IMR-90 (cell line): ENCODE results near the gene TMEM247. TPM values are rescaled to one million over a fixed set of nuclear protein-coding genes. Genes with fewer than 3 reads are reported as not detected.

Experiments used
- ATAC-seq: fragments of 200-7000 bp; cut with Tn5 transposase; 2 replicates; pipeline ENCODE4 v1.9.1; 2020; ENCODE audit warnings: low read depth, mild to moderate bottlenecking, moderate library complexity
- BruUV-seq: library from RNA; stranded (reverse); fragments of 400-500 nt; replicated peaks from 2 replicates; lab custom pipeline; 2021; lab: Mats Ljungman, UMichigan
- CTCF ChIA-PET: fragments of 300-600 bp; formaldehyde crosslinking; extraction: SDS; loops from one replicate; lab custom pipeline; 2021; ENCODE audit warnings: antibody characterized with exemption; lab: Yijun Ruan, JAX
- POLR2A ChIA-PET: fragments of 300-600 bp; sonication (Branson Sonifier 250); formaldehyde crosslinking; loops from one replicate; lab custom pipeline; 2022; ENCODE audit warnings: antibody characterized with exemption; ENCODE audit not compliant: unreplicated experiment; lab: Charles Lee
- DNase-seq: peaks from one replicate; pipeline ENCODE4 v3.0.0; 2013
- H2AFZ ChIP-seq: replicated peaks from 2 replicates; pipeline ENCODE3; 2013; ENCODE audit warnings: low read length, mild to moderate bottlenecking; ENCODE audit not compliant: poor library complexity
- H2AK5ac ChIP-seq: 2 replicates; pipeline ENCODE4 v1.6.1; 2013; ENCODE audit warnings: low read depth, low read length, inconsistent platforms
- H2AK9ac ChIP-seq: replicated peaks from 2 replicates; pipeline ENCODE3; 2013; ENCODE audit warnings: mild to moderate bottlenecking, low read depth, low read length, moderate library complexity; ENCODE audit not compliant: poor library complexity
- H2BK120ac ChIP-seq: 2 replicates; pipeline ENCODE4 v1.6.1; 2013; ENCODE audit warnings: low read depth, low read length, inconsistent platforms
- H2BK15ac ChIP-seq: 3 replicates; pipeline ENCODE4 v1.6.1; 2013; ENCODE audit warnings: low read depth, low read length, inconsistent platforms
- H2BK20ac ChIP-seq: 2 replicates; pipeline ENCODE4 v1.6.1; 2013; ENCODE audit warnings: low read depth, mild to moderate bottlenecking, inconsistent platforms, low read length, moderate library complexity
- H2BK5ac ChIP-seq: 2 replicates; pipeline ENCODE4 v1.6.1; 2013; ENCODE audit warnings: mild to moderate bottlenecking, low read depth, low read length, inconsistent platforms; ENCODE audit not compliant: poor library complexity, severe bottlenecking
- H3K14ac ChIP-seq: replicated peaks from 2 replicates; pipeline ENCODE4 v1.6.1; 2013; ENCODE audit warnings: low read depth, low read length, inconsistent platforms
- H3K18ac ChIP-seq: 2 replicates; pipeline ENCODE4 v1.6.1; 2013; ENCODE audit warnings: low read depth, low read length, control low read depth
- H3K23ac ChIP-seq: 2 replicates; pipeline ENCODE4 v1.6.1; 2013; ENCODE audit warnings: low read depth, low read length, inconsistent platforms
- H3K27ac ChIP-seq: 2 replicates; pipeline ENCODE4 v1.5.1; 2013; ENCODE audit warnings: mild to moderate bottlenecking, control low read depth, low read length; ENCODE audit not compliant: insufficient read depth
- H3K27me3 ChIP-seq: 2 replicates; pipeline ENCODE4 v1.6.1; 2013; ENCODE audit warnings: low read length; ENCODE audit not compliant: control insufficient read depth, insufficient read depth
- H3K36me3 ChIP-seq: 2 replicates; pipeline ENCODE4 v1.6.1; 2013; ENCODE audit warnings: low read length, mixed read lengths; ENCODE audit not compliant: control insufficient read depth, insufficient read depth
- H3K4ac ChIP-seq: 2 replicates; pipeline ENCODE4 v1.6.1; 2013; ENCODE audit warnings: low read depth, low read length, inconsistent platforms
- H3K4me1 ChIP-seq: 2 replicates; pipeline ENCODE4 v1.6.1; 2013; ENCODE audit warnings: low read length, mixed read lengths; ENCODE audit not compliant: control insufficient read depth, insufficient read depth
- H3K4me2 ChIP-seq: 2 replicates; pipeline ENCODE4 v1.6.1; 2013; ENCODE audit warnings: low read depth, mild to moderate bottlenecking, control low read depth, low read length, moderate library complexity
- H3K4me3 ChIP-seq: 2 replicates; pipeline ENCODE4 v1.5.1; 2013; ENCODE audit warnings: low read depth, mild to moderate bottlenecking, control low read depth, low read length, moderate library complexity; ENCODE audit not compliant: insufficient read depth
- H3K56ac ChIP-seq: 2 replicates; pipeline ENCODE4 v1.6.1; 2013; ENCODE audit warnings: low read length, inconsistent platforms; ENCODE audit not compliant: insufficient read depth; ENCODE audit errors: extremely low read depth
- H3K79me1 ChIP-seq, 2 experiments: 2 replicates each; pipeline ENCODE4 v1.6.1; 2013; ENCODE audit warnings: low read length in 2 of 2, inconsistent platforms in 1 of 2, low read depth in 1 of 2
- H3K9ac ChIP-seq: 2 replicates; pipeline ENCODE4 v1.6.1; 2013; ENCODE audit warnings: low read depth, low read length, control low read depth
- H3K9me1 ChIP-seq: 2 replicates; pipeline ENCODE4 v1.6.1; 2013; ENCODE audit warnings: low read length, inconsistent platforms; ENCODE audit not compliant: insufficient read depth
- H3K9me3 ChIP-seq: 2 replicates; pipeline ENCODE4 v1.6.1; 2013; ENCODE audit warnings: low read length; ENCODE audit not compliant: control insufficient read depth, insufficient read depth
- H4K20me1 ChIP-seq: 2 replicates; pipeline ENCODE4 v1.6.1; 2013; ENCODE audit warnings: low read length, inconsistent platforms; ENCODE audit not compliant: insufficient read depth
- H4K5ac ChIP-seq: 2 replicates; pipeline ENCODE4 v1.6.1; 2013; ENCODE audit warnings: mild to moderate bottlenecking, low read depth, low read length, control low read depth
- H4K8ac ChIP-seq, 2 experiments: 2 replicates each; pipeline ENCODE4 v1.6.1; 2013; ENCODE audit warnings: low read depth in 2 of 2, low read length in 2 of 2, control low read depth in 1 of 2, inconsistent platforms in 1 of 2
- H4K91ac ChIP-seq: 2 replicates; pipeline ENCODE4 v1.6.1; 2013; ENCODE audit warnings: low read depth, low read length, inconsistent platforms; ENCODE audit not compliant: insufficient read depth
- FOS ChIP-seq: fragments of 150-350 bp; IDR thresholded peaks from 2 replicates; pipeline ENCODE4 v1.6.1; 2016; ENCODE audit warnings: low read depth, low read length
- WGBS, 2 experiments: methylation state at CpG; one replicate each; pipeline versions ENCODE4 v1.1.5 to v1.1.7; 2013; ENCODE audit warnings: missing lambda C conversion rate in 2 of 2; ENCODE audit not compliant: insufficient read length in 1 of 2; ENCODE audit errors: extremely low coverage in 2 of 2; 5-methylcytosine and 5-hydroxymethylcytosine counted together
- dilution Hi-C: fragments of 300-500 bp; cut with HindIII; formaldehyde crosslinking; loops from one replicate; pipeline ENCODE4 v1.14.3; 2018; ENCODE audit warnings: low sequenced_read_pairs; ENCODE audit not compliant: unreplicated experiment
- in situ Hi-C: fragments of 300-500 bp; cut with MboI; formaldehyde crosslinking; loops from 3 replicates; pipeline ENCODE4 v1.14.3; 2019; ENCODE audit warnings: low sequenced_read_pairs, inconsistent platforms, mixed read lengths
- intact Hi-C: fragments of 100-400 bp; cut with micrococcal nuclease; formaldehyde crosslinking; loops from 2 replicates; pipeline ENCODE4 v1.10.0; 2022
- polyA plus RNA-seq, 3 experiments: library from polyadenylated mRNA; depleted of rRNA; stranded (reverse); fragments of >200 nt; gene quantifications; 2 replicates each; pipeline ENCODE4 v1.2.3, GENCODE V29; 2012; ENCODE audit warnings: low replicate concordance in 1 of 3
- total RNA-seq: library from RNA; depleted of rRNA; stranded (reverse); fragments of >200 nt; gene quantifications from 2 replicates; pipeline ENCODE4 v1.2.3, GENCODE V29; 2012

Gene TMEM247
- total and polyA plus RNA-seq, 2 of the 4 experiments (the other 2 are of a cell fraction), result not detected

- dilution Hi-C loops, result no loop called here
- Histone ChIP-seq H3K9me3 (no peaks in the 10 kb centered on the region), H4K20me1 (no peaks in the 10 kb centered on the region), H2BK15ac (no peak overlapping the region), H3K18ac (no peak overlapping the region), H2AK5ac (no peak overlapping the region), H2AK9ac (no peak overlapping the region), H2BK20ac (no peak overlapping the region), H3K4me1 (no peaks in the 10 kb centered on the region), H2BK5ac (no peak overlapping the region), H3K4ac (no peak overlapping the region), H3K27ac (no peak overlapping the region), H3K56ac (no peak overlapping the region), H3K9me1 (no peaks in the 10 kb centered on the region), H2AFZ (no peak overlapping the region), H3K79me1 (no peaks in the 10 kb centered on the region), H3K14ac (no peak overlapping the region), H4K5ac (no peak overlapping the region), H4K91ac (no peak overlapping the region), H3K27me3 (no peaks in the 10 kb centered on the region), H4K8ac (no peak overlapping the region), H2BK120ac (no peak overlapping the region), H3K36me3 (no peaks in the 10 kb centered on the region), H3K4me3 (no peak overlapping the region), H3K23ac (no peak overlapping the region), H3K9ac (no peak overlapping the region), H3K4me2 (no peak overlapping the region)
- in situ Hi-C loops, result no loop called here
- intact Hi-C loops, result no loop called here
- no peak for TF ChIP-seq FOS
- ChIA-PET CTCF (no interaction called here), POLR2A (no interaction called here)
- ATAC-seq (no peak), DNase-seq (no peak)
- no TSS peak for BruUV-seq
- 20% methylated on average over 1 of the region's 7 CpGs; no CpG with 5 or more reads in 1 of the 2 experiments for WGBS, 2 experiments
Observed at GRCh38 chr2:46530639-46531038, 51.3 kb downstream of the TMEM247 start.
